ENCODE results near the gene TSPAN13.

Gene TSPAN13

GRCh38 chr7:16774986-16775385, 21.4 kb downstream of the TSPAN13 start:
- CTCF ChIA-PET, result no interaction called here
- Mint-ChIP-seq H3K27ac (no peak overlapping the region), H3K27me3 (peaks cover 7% of the 10 kb centered on the region), H3K36me3 (no peaks in the 10 kb centered on the region), H3K4me3 (no peak overlapping the region), H3K4me1 (no peaks in the 10 kb centered on the region), H3K9me3 (no peaks in the 10 kb centered on the region)
- DNase-seq, result no peak

- CTCF ChIA-PET, result no interaction called here
- Mint-ChIP-seq H3K27me3 (peaks cover 4% of the 10 kb centered on the region), H3K4me1 (no peaks in the 10 kb centered on the region), H3K27ac (no peak overlapping the region), H3K36me3 (no peaks in the 10 kb centered on the region), H3K9me3 (no peaks in the 10 kb centered on the region), H3K4me3 (no peak overlapping the region)
- DNase-seq, result no peak
Observed at GRCh38 chr7:16776053-16776452, 22.5 kb downstream of the TSPAN13 start.

GRCh38 chr7:16778476-16778875, 24.9 kb downstream of the TSPAN13 start:
- CTCF ChIA-PET, result no interaction called here
- Mint-ChIP-seq H3K4me3 (no peak overlapping the region), H3K4me1 (no peaks in the 10 kb centered on the region), H3K9me3 (no peaks in the 10 kb centered on the region), H3K27me3 (no peaks in the 10 kb centered on the region), H3K27ac (no peak overlapping the region), H3K36me3 (no peaks in the 10 kb centered on the region)
- no peak for DNase-seq

GRCh38 chr7:16779051-16779450, 25.5 kb downstream of the TSPAN13 start:
- Mint-ChIP-seq H3K9me3 (no peaks in the 10 kb centered on the region), H3K27me3 (no peaks in the 10 kb centered on the region), H3K4me3 (no peak overlapping the region), H3K27ac (no peak overlapping the region), H3K36me3 (no peaks in the 10 kb centered on the region), H3K4me1 (no peaks in the 10 kb centered on the region)
- DNase-seq, result no peak
- CTCF ChIA-PET, result no interaction called here

- no peaks in the 10 kb centered on the region for H3K36me3 Mint-ChIP-seq
- H3K9me3 Mint-ChIP-seq, result no peaks in the 10 kb centered on the region
- H3K27ac Mint-ChIP-seq, result no peak overlapping the region
- no peak for DNase-seq
- no peaks in the 10 kb centered on the region for H3K27me3 Mint-ChIP-seq
- no peak overlapping the region for H3K4me3 Mint-ChIP-seq
- no peaks in the 10 kb centered on the region for H3K4me1 Mint-ChIP-seq
- CTCF ChIA-PET, result interaction anchor here (2.5 kb wide), 1 partner anchor 21 kb away, joined by 9 read pairs; no protein-coding TSS in a partner anchor
Observed at GRCh38 chr7:16780596-16780995, 27.0 kb downstream of the TSPAN13 start.

GRCh38 chr7:16785321-16785720, 31.8 kb downstream of the TSPAN13 start:
- Mint-ChIP-seq H3K27me3 (no peaks in the 10 kb centered on the region), H3K9me3 (no peaks in the 10 kb centered on the region), H3K4me3 (no peak overlapping the region), H3K4me1 (no peaks in the 10 kb centered on the region), H3K27ac (no peak overlapping the region), H3K36me3 (no peaks in the 10 kb centered on the region)
- CTCF ChIA-PET, result no interaction called here
- no peak for DNase-seq

- no peak for DNase-seq
- H3K36me3 Mint-ChIP-seq, result no peaks in the 10 kb centered on the region
- CTCF ChIA-PET, result no interaction called here
- H3K9me3 Mint-ChIP-seq, result no peaks in the 10 kb centered on the region
- no peaks in the 10 kb centered on the region for H3K4me1 Mint-ChIP-seq
- H3K4me3 Mint-ChIP-seq, result no peak overlapping the region
- H3K27ac Mint-ChIP-seq, result no peak overlapping the region
- H3K27me3 Mint-ChIP-seq, result no peaks in the 10 kb centered on the region
Observed at GRCh38 chr7:16785846-16786245, 32.3 kb downstream of the TSPAN13 start.

GRCh38 chr7:16786257-16786656, 32.7 kb downstream of the TSPAN13 start:
- Mint-ChIP-seq H3K4me1 (no peaks in the 10 kb centered on the region), H3K36me3 (no peaks in the 10 kb centered on the region), H3K27ac (no peak overlapping the region), H3K9me3 (no peaks in the 10 kb centered on the region), H3K4me3 (no peak overlapping the region), H3K27me3 (no peaks in the 10 kb centered on the region)
- DNase-seq, result no peak
- CTCF ChIA-PET, result no interaction called here

- Mint-ChIP-seq H3K4me3 (no peak overlapping the region), H3K27me3 (no peaks in the 10 kb centered on the region), H3K4me1 (no peaks in the 10 kb centered on the region), H3K36me3 (no peaks in the 10 kb centered on the region), H3K27ac (no peak overlapping the region), H3K9me3 (no peaks in the 10 kb centered on the region)
- CTCF ChIA-PET, result no interaction called here
- no peak for DNase-seq
Observed at GRCh38 chr7:16787127-16787526, 33.6 kb downstream of the TSPAN13 start.

- Mint-ChIP-seq H3K27ac (no peak overlapping the region), H3K4me1 (no peaks in the 10 kb centered on the region)
- CTCF ChIA-PET, result no interaction called here
Observed at GRCh38 chr7:16791071-16791470, 37.5 kb downstream of the TSPAN13 start.

GRCh38 chr7:16791905-16792698, 38.5 kb downstream of the TSPAN13 start:
- no peak overlapping the region for H3K27ac Mint-ChIP-seq
- no peaks in the 10 kb centered on the region for H3K36me3 Mint-ChIP-seq
- peaks cover 3% of the 10 kb centered on the region for H3K27me3 Mint-ChIP-seq
- H3K9me3 Mint-ChIP-seq, result no peaks in the 10 kb centered on the region
- no peak overlapping the region for H3K4me3 Mint-ChIP-seq
- no peaks in the 10 kb centered on the region for H3K4me1 Mint-ChIP-seq
- DNase-seq, result no peak
- CTCF ChIA-PET, result no interaction called here

More at GRCh38 chr7:16791071-16791470, 37.5 kb downstream of the TSPAN13 start:
- peaks cover 3% of the 10 kb centered on the region for H3K27me3 Mint-ChIP-seq
- H3K9me3 Mint-ChIP-seq, result no peaks in the 10 kb centered on the region
- DNase-seq, result no peak
- H3K4me3 Mint-ChIP-seq, result no peak overlapping the region
- no peaks in the 10 kb centered on the region for H3K36me3 Mint-ChIP-seq

GRCh38 chr7:16794986-16795385, 41.4 kb downstream of the TSPAN13 start:
- Mint-ChIP-seq H3K4me3 (no peak overlapping the region), H3K4me1 (no peaks in the 10 kb centered on the region), H3K9me3 (no peaks in the 10 kb centered on the region), H3K36me3 (no peaks in the 10 kb centered on the region), H3K27ac (no peak overlapping the region), H3K27me3 (peaks cover 3% of the 10 kb centered on the region)
- no peak for DNase-seq
- CTCF ChIA-PET, result no interaction called here

- H3K27me3 Mint-ChIP-seq, result peaks cover 3% of the 10 kb centered on the region
- DNase-seq, result no peak
- CTCF ChIA-PET, result no interaction called here
- no peak overlapping the region for H3K27ac Mint-ChIP-seq
- no peaks in the 10 kb centered on the region for H3K4me1 Mint-ChIP-seq
- H3K4me3 Mint-ChIP-seq, result no peak overlapping the region
- H3K9me3 Mint-ChIP-seq, result no peaks in the 10 kb centered on the region
- no peaks in the 10 kb centered on the region for H3K36me3 Mint-ChIP-seq
Observed at GRCh38 chr7:16795624-16796023, 42.1 kb downstream of the TSPAN13 start.

- CTCF ChIA-PET, result interaction anchor here (0.7 to 3.8 kb wide), 8 partner anchors 20 to 1712 kb away, joined by 3 to 32 read pairs (median 4); no protein-coding TSS in a partner anchor
- Mint-ChIP-seq H3K27me3 (no peaks in the 10 kb centered on the region), H3K36me3 (no peaks in the 10 kb centered on the region), H3K4me1 (no peaks in the 10 kb centered on the region), H3K27ac (no peak overlapping the region), H3K4me3 (no peak overlapping the region), H3K9me3 (no peaks in the 10 kb centered on the region)
- no peak for DNase-seq
Observed at GRCh38 chr7:16801111-16801542, 47.6 kb downstream of the TSPAN13 start.

- Mint-ChIP-seq H3K9me3 (no peaks in the 10 kb centered on the region), H3K27ac (no peak overlapping the region)
Observed at GRCh38 chr7:16801579-16801978, 48.0 kb downstream of the TSPAN13 start.

More at GRCh38 chr7:16801579-16801978, 48.0 kb downstream of the TSPAN13 start:
- CTCF ChIA-PET, result interaction anchor here (0.7 to 3.8 kb wide), 8 partner anchors 21 to 1711 kb away, joined by 3 to 32 read pairs (median 4); no protein-coding TSS in a partner anchor
- Mint-ChIP-seq H3K4me3 (no peak overlapping the region), H3K4me1 (no peaks in the 10 kb centered on the region), H3K27me3 (no peaks in the 10 kb centered on the region), H3K36me3 (no peaks in the 10 kb centered on the region)
- DNase-seq, result no peak

Data from activated naive CD4-positive, alpha-beta T cell treated with anti-CD3 and anti-CD28 coated beads, Interleukin-2, amount 10 ng/mL, durations not matched to agents 7 days and 5 days (primary cell).